Measurements from ENCODE around the gene BRSK2.

Gene BRSK2

GRCh38 chr11:1447845-1448825, 58.4 kb downstream of the BRSK2 start:
- Histone ChIP-seq H3K9me3 (ENCODE audit: insufficient read depth, low read length) (no peaks in the 10 kb centered on the region), H3K4me3 (ENCODE audit: insufficient read length, low read depth) (no peak overlapping the region), H3K4me1 (ENCODE audit: insufficient read depth, insufficient read length) (peaks cover 8% of the 10 kb centered on the region), H3K9ac (ENCODE audit: insufficient read length, low read depth) (no peak overlapping the region), H3K27me3 (ENCODE audit: insufficient read depth, insufficient read length) (no peaks in the 10 kb centered on the region), H3K36me3 (ENCODE audit: insufficient read depth, insufficient read length, low read length) (peaks cover 4% of the 10 kb centered on the region)
- TF ChIP-seq YY1 (IDR thresholded peaks at IDR 0.05; ENCODE audit: insufficient read depth, insufficient read length), result no peak
- TF ChIP-seq ZNF274 (IDR thresholded peaks at IDR 0.05; ENCODE audit: low read depth, low read length), result no peak
- no peak for TF ChIP-seq SUZ12 (IDR thresholded peaks at IDR 0.05; ENCODE audit: extremely low read depth, insufficient read depth, insufficient read length)
- DNase-seq (ENCODE audit: low read depth, low spot score), result no peak

GRCh38 chr11:1448882-1449281, 59.1 kb downstream of the BRSK2 start:
- H3K4me3 ChIP-seq (ENCODE audit: insufficient read length, low read depth), result no peak overlapping the region
- no peak for DNase-seq (ENCODE audit: low read depth, low spot score)
- H3K4me1 ChIP-seq (ENCODE audit: insufficient read depth, insufficient read length), result peaks cover 8% of the 10 kb centered on the region
- H3K36me3 ChIP-seq (ENCODE audit: insufficient read depth, insufficient read length, low read length), result peaks cover 4% of the 10 kb centered on the region
- H3K9ac ChIP-seq (ENCODE audit: insufficient read length, low read depth), result no peak overlapping the region
- H3K9me3 ChIP-seq (ENCODE audit: insufficient read depth, low read length), result no peaks in the 10 kb centered on the region
- no peak for TF ChIP-seq SUZ12 (IDR thresholded peaks at IDR 0.05; ENCODE audit: extremely low read depth, insufficient read depth, insufficient read length)
- no peak for TF ChIP-seq YY1 (IDR thresholded peaks at IDR 0.05; ENCODE audit: insufficient read depth, insufficient read length)
- TF ChIP-seq ZNF274 (IDR thresholded peaks at IDR 0.05; ENCODE audit: low read depth, low read length), result no peak
- H3K27me3 ChIP-seq (ENCODE audit: insufficient read depth, insufficient read length), result no peaks in the 10 kb centered on the region

- no peaks in the 10 kb centered on the region for H3K27me3 ChIP-seq (ENCODE audit: insufficient read depth, insufficient read length)
- TF ChIP-seq ZNF274 (IDR thresholded peaks at IDR 0.05; ENCODE audit: low read depth, low read length) (no peak), YY1 (IDR thresholded peaks at IDR 0.05; ENCODE audit: insufficient read depth, insufficient read length) (no peak)
- DNase-seq (ENCODE audit: low read depth, low spot score), result no peak
- H3K9me3 ChIP-seq (ENCODE audit: insufficient read depth, low read length), result no peaks in the 10 kb centered on the region
- H3K4me3 ChIP-seq (ENCODE audit: insufficient read length, low read depth), result no peak overlapping the region
- no peaks in the 10 kb centered on the region for H3K36me3 ChIP-seq (ENCODE audit: insufficient read depth, insufficient read length, low read length)
- H3K4me1 ChIP-seq (ENCODE audit: insufficient read depth, insufficient read length), result peaks cover 8% of the 10 kb centered on the region
- no peak overlapping the region for H3K9ac ChIP-seq (ENCODE audit: insufficient read length, low read depth)
These were observed 59.9 kb downstream of the BRSK2 start for GRCh38 chr11:1449490-1450243.

- no peak for DNase-seq (ENCODE audit: low read depth, low spot score)
- TF ChIP-seq ZNF274 (IDR thresholded peaks at IDR 0.05; ENCODE audit: low read depth, low read length) (no peak), YY1 (IDR thresholded peaks at IDR 0.05; ENCODE audit: insufficient read depth, insufficient read length) (no peak), SUZ12 (IDR thresholded peaks at IDR 0.05; ENCODE audit: extremely low read depth, insufficient read depth, insufficient read length) (no peak)
- Histone ChIP-seq H3K9me3 (ENCODE audit: insufficient read depth, low read length) (no peaks in the 10 kb centered on the region), H3K4me3 (ENCODE audit: insufficient read length, low read depth) (no peak overlapping the region), H3K4me1 (ENCODE audit: insufficient read depth, insufficient read length) (peaks cover 5% of the 10 kb centered on the region), H3K9ac (ENCODE audit: insufficient read length, low read depth) (no peak overlapping the region), H3K36me3 (ENCODE audit: insufficient read depth, insufficient read length, low read length) (no peaks in the 10 kb centered on the region), H3K27me3 (ENCODE audit: insufficient read depth, insufficient read length) (no peaks in the 10 kb centered on the region)
These were observed 60.7 kb downstream of the BRSK2 start for GRCh38 chr11:1450344-1450875.

GRCh38 chr11:1450949-1451710, 61.4 kb downstream of the BRSK2 start:
- TF ChIP-seq ZNF274 (IDR thresholded peaks at IDR 0.05; ENCODE audit: low read depth, low read length), result no peak
- no peak for TF ChIP-seq YY1 (IDR thresholded peaks at IDR 0.05; ENCODE audit: insufficient read depth, insufficient read length)
- TF ChIP-seq SUZ12 (IDR thresholded peaks at IDR 0.05; ENCODE audit: extremely low read depth, insufficient read depth, insufficient read length), result no peak
- DNase-seq (ENCODE audit: low read depth, low spot score), result no peak
- peaks cover 5% of the 10 kb centered on the region for H3K4me1 ChIP-seq (ENCODE audit: insufficient read depth, insufficient read length)
- no peak overlapping the region for H3K4me3 ChIP-seq (ENCODE audit: insufficient read length, low read depth)
- no peaks in the 10 kb centered on the region for H3K27me3 ChIP-seq (ENCODE audit: insufficient read depth, insufficient read length)
- H3K9ac ChIP-seq (ENCODE audit: insufficient read length, low read depth), result no peak overlapping the region
- H3K9me3 ChIP-seq (ENCODE audit: insufficient read depth, low read length), result no peaks in the 10 kb centered on the region
- H3K36me3 ChIP-seq (ENCODE audit: insufficient read depth, insufficient read length, low read length), result no peaks in the 10 kb centered on the region

GRCh38 chr11:1451781-1452470, 62.2 kb downstream of the BRSK2 start:
- TF ChIP-seq SUZ12 (IDR thresholded peaks at IDR 0.05; ENCODE audit: extremely low read depth, insufficient read depth, insufficient read length), result no peak
- TF ChIP-seq YY1 (IDR thresholded peaks at IDR 0.05; ENCODE audit: insufficient read depth, insufficient read length), result no peak
- TF ChIP-seq ZNF274 (IDR thresholded peaks at IDR 0.05; ENCODE audit: low read depth, low read length), result no peak
- H3K4me3 ChIP-seq (ENCODE audit: insufficient read length, low read depth), result no peak overlapping the region
- H3K4me1 ChIP-seq (ENCODE audit: insufficient read depth, insufficient read length), result peaks cover 2% of the 10 kb centered on the region
- H3K36me3 ChIP-seq (ENCODE audit: insufficient read depth, insufficient read length, low read length), result no peaks in the 10 kb centered on the region
- H3K9me3 ChIP-seq (ENCODE audit: insufficient read depth, low read length), result no peaks in the 10 kb centered on the region
- H3K27me3 ChIP-seq (ENCODE audit: insufficient read depth, insufficient read length), result no peaks in the 10 kb centered on the region
- DNase-seq (ENCODE audit: low read depth, low spot score), result no peak
- H3K9ac ChIP-seq (ENCODE audit: insufficient read length, low read depth), result no peak overlapping the region
